ELR (cell line): ENCODE measurements around the gene FUBP1.
"Not testable (repeated sequence)": the region's sequence is repeated elsewhere in the genome, so short reads cannot be mapped to it uniquely, and the experiment has no call there.

ENCODE experiments used
- DNase-seq: peaks from one replicate; pipeline ENCODE4 v3.0.0-alpha.2; 2015; ENCODE audit warnings: low read depth

The FUBP1 gene

DNA sequence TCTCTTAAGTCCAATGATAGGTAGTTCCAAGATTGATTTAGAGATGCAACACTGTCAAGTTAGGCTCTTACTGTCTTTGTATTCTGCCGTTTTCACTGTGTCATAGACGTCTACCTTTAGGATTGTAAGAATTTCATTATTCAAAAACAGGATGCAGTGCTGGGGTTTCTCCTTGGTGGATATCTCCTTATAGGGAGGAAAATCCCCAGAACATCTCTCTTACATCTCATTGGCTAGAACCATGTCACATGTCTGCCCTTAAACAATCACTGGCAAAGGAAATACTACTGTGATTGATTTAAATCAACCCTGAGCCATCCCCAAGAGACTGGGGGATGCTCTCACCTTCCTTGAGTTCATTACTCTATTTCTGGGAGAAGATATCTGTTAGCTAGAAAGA is 10.9 kb upstream of the FUBP1 start:
- no peak for DNase-seq

DNA sequence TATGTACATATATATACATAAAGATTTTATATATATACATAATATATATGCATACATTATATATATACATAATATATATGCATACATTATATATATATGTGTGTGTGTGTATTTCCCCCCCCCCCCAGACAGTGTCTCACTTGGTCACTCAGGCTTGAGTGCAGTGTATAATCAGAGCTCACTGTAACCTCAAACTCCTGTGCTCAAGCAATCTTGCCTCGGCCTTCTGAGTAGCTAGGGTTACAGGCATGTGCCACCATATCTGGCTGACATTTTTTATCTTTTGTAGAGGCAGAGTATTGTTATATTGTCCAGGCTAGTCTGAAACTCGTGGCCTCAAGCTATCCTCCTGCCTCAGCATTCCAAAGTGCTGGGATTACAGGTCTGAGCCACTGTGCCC is 9.0 kb upstream of the FUBP1 start:
- no peak for DNase-seq

DNA sequence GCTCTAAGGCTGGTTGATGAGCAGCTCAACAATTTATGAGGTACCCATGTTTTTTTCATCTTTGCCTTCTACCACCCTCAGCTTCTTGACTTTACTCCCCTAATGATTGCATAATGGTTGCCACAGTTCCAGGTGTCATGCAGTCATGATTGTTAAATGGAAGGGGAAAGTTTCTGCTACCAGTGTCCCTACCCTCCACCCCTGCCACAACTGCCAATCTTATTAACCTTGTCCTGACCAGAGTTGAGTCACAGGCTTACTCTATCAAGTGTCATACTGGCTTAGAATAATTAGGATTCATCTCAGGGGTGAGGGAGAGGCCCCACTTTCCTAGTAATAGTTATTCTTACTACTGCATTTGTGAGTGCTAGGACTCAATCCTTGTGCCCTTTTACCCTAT is 7.9 kb upstream of the FUBP1 start:
- peak; percentile 42 for DNase-seq

- no peak for DNase-seq
These were observed 5.8 kb upstream of the FUBP1 start for GRCh38 chr1:77984629-77985028.

- no peak for DNase-seq
These were observed 5.1 kb upstream of the FUBP1 start for GRCh38 chr1:77983997-77984355.

DNA sequence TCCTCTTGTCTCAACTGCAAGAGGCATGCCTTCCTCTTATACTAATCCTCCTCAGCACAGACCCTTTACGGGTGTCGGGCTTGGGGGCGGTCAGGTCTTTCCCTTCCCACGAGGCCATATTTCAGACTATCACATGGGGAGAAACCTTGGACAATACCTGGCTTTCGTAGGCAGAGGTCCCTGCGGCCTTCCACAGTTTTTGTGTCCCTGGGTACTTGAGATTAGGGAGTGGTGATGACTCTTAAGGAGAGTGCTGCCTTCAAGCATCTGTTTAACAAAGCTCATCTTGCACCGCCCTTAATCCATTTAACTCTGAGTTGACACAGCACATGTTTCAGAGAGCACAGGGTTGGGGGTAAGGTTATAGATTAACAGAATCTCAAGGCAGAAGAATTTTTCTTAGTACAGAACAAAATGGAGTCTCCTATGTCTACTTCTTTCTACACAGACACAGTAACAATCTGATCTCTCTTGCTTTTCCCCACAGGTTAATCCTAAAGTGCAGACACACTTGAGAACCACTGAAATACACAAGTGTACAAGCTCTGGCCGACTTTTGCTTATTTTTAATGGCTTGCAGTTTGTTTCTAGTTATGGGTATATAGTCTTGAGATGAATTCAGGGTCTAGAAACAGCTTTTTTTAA is 4.6 kb upstream of the FUBP1 start:
- not testable (repeated sequence) for DNase-seq

DNA sequence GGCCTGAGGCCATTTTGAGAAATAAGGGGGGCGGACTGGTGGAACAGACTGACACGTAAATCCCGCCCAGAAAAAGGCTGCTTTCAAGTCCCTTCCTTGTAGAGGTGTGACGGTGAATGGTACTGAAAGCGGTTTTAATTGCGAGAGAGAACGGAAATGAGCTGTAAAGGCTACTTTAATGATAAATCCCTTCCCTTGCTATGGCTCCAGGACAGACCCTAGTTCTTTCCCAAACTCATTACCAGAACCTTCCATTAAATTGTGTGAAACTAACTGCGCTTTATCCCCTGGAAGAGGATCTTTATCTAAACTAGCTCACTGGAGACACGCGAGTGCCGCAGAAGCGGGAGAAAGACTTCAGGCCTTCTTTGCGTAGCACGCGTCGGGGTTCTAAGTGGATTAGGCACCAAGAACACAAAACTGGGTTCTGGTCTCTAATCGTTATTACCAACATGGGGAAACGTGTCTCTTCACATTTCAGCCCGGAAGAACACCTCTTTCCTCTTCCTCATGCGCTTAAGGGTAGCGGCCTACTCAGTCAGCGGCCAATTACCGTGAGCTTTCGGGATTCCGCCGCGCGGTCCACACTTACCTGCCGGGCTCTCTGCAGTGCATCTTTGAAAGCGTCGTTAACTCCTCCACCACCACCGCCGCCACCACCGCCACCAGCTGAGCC is 441 bp downstream of the FUBP1 start:
- peak; percentile 98 for DNase-seq

DNA sequence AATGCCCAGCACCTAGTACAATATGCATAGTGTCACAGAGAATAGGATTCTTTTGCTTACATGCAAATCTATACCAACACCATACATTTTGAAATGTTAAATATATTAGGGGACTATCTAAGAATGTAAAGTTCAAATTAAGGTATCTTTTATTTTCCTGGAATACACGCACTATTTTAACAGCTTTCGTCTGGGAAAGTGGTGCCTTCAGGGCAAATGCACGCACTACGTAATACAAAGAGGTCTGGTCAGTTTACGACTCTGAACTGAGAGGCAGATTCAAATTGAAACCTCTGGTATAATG is 931 bp downstream of the FUBP1 start:
- no peak for DNase-seq

- DNase-seq: no peak
These were observed 2.3 kb downstream of the FUBP1 start for GRCh38 chr1:77976433-77977076.

DNA sequence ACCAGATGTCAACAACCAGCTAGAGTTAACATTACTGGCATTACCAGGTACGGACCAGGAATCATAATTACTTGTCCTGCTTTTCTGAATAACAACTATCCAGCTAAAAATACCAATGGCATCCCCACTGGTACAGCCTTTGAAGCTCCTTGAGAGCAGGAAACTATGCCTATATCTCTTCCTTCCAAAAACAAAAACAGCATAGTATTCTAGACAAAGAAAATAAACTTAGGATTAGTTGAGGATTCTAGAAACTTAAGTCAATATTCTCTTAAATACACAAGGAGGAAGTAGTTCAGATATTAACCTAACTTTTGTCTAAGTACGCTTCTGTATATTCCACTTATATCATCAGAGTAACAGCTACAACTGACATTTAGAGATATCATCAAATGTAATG is 3.0 kb downstream of the FUBP1 start:
- DNase-seq: no peak

- peak; percentile 76 for DNase-seq
These were observed 3.5 kb downstream of the FUBP1 start for GRCh38 chr1:77975386-77975785.

- no peak for DNase-seq
These were observed 6.8 kb downstream of the FUBP1 start for GRCh38 chr1:77972080-77972479.

DNA sequence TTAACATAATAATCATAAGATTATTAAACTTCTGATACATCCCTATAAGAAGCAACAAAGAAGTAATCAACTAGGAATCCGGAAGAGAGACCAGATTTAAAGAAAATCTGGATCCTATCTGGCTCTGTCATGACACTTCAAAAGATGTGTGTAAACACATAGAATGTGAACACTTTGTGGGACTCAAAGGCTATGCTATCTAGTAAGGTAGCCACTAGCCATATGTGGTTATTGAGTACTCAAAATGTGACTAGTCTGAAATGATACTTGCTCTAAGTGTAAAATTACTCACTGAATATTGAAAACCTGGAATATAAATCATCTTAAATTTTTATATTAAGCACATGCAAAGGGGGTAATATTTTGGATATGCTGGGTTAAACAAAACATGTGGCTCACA is 8.7 kb downstream of the FUBP1 start:
- no peak for DNase-seq

DNA sequence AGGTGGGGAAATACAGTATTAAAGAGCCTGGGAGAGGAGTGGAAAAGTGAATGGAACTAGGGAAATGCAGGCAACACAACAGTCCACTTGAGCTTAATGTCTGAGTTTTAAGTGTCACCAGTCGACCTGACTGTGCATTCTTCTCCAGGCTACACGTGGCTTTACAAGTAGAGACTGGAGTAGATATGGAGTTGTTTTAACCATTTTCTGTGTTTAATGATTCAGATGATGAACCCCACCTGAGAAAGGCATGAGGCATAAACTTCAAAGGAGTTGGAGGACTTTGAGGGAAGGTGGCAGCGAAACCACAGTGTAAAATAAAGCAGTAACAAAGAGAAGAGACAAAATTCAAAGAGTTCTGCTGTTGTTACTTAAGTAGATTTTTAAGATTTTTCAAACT is 12.6 kb downstream of the FUBP1 start:
- DNase-seq: no peak

GRCh38 chr1:77961392-77961791 is 17.5 kb downstream of the FUBP1 start:
- DNase-seq: no peak

GRCh38 chr1:77958850-77959249 is 20.0 kb downstream of the FUBP1 start:
- no peak for DNase-seq

GRCh38 chr1:77958391-77958790 is 20.5 kb downstream of the FUBP1 start:
- no peak for DNase-seq

DNA sequence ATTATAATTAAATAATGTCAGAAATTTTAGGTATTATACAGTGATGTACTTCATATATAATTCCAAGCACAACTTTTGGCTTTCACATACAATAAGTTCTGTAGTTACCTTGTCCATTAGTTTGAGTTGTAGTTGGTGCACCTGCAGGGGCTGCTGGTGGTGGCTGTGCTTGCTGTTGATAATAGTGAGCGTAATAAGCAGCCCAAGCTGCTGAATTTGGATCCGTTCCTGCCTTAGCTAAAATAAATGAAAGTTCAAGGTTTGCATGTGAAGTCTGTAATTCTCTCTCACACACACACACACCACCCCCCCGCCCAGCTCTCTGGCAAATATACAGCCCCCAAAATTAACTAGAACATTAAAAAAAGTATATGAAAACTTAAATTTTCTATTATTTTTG is 22.4 kb downstream of the FUBP1 start:
- no peak for DNase-seq

DNA sequence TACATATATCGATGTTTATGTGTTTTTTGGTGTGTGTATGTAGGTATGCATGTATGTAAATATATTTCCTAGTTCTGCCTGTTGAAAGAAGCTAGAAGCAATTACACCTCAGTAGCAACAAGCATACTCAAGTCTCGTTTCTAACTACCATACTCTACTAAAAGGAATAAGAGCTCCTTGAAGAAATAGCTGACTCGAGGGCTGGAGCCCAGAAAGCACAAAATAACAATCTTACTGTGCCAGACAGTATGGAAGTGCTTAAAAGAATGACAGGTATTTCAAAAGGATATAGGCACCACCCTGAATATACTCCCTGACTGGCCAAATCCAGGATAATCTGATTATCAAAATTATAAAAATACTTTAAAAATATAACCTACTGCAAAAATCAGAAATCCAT is 23.2 kb downstream of the FUBP1 start:
- DNase-seq: no peak

- peak; percentile 59 for DNase-seq
These were observed 24.4 kb downstream of the FUBP1 start for GRCh38 chr1:77954521-77954920.

DNA sequence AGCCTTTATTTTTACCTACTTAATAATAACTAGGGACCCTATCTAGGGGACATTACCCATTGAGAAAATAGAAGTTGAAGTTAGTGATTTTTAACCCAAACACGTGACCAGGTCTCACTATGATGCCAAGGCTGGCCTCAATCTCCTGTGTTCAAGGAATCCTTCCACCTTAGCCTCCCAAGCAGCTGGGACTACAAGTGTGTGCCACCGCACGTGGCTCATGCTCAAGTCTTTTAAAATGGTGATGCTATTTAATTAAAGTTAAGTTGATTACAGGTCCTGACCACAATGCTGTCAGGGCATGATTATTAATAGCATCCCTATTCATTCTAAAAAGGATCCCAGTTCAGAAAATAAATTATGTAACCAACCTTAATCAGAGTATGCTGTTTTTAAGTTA is 25.0 kb downstream of the FUBP1 start:
- no peak for DNase-seq

DNA sequence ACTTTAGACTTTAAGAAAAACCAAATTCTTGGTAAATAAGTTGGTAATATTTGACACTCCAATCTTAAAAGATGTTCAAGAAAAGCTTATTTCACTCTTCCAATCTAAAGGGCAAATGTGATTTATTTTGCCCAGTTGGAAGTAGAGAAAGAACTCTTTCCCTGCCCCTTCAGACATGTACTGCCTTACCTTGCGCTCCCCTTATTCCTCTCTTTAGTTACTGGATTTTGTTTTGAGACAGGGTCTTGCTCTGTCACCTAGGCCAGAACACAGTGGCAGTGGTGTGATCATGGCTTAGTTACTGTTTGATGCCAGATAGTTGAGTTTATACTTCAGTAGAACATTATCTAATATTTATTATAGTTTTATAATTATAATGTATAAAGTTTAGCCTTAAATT is 27.5 kb downstream of the FUBP1 start:
- DNase-seq: no peak

- DNase-seq: no peak
These were observed 28.0 kb downstream of the FUBP1 start for GRCh38 chr1:77950873-77951272.

DNA sequence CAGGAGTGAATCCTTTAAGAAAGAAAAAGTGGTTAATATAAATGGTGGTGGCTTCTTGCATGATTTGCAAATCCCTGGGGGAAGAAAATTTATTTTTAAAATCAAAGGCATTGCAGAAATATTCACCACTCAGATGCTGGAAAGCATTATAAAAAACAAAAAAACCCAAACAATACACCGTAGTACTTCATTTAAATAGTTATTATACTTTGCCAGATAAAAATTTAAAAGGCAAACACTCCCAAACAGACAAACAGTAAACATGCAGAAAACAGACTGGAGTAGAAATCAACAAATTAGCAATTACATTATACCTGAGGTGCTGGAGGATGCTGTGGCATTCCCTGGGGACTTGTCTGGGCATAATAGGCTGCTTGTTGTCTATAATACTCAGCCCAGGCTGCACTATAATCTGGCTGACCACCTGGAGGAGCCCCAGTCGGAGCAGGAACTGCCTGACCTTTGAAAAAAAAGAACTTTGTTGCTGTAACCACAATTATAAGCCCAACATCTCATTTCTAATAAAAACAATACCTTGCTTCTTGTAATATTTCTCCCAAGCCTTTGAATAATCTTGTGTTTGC is 29.9 kb downstream of the FUBP1 start:
- peak; percentile 51 for DNase-seq
